Adrenal gland (tissue), 5 donors: ENCODE measurements around the gene UBR1.

Source experiments
- POLR2A ChIP-seq, 2 donors: fragments of 450-650 bp; IDR thresholded peaks; one replicate each; pipeline ENCODE4 v1.6.1; 2017; ENCODE audit warnings: antibody characterized with exemption in 2 of 2, mild to moderate bottlenecking in 2 of 2, moderate library complexity in 1 of 2
- TF ChIP-seq, protein P1 (sequence below), 6 experiments: fragments of 450-650 bp in 4 of 6; fragments of 200-600 bp in 2 of 6; sonication (generic) in 1 of 6; IDR thresholded peaks; 1 replicate in 5 of 6; 2 replicates in 1 of 6; pipeline versions ENCODE4 v1.5.1 to v1.8.0; 2016 to 2021; ENCODE audit warnings: antibody characterized with exemption in 6 of 6, mild to moderate bottlenecking in 2 of 6, moderate library complexity in 1 of 6
- donor health status: DM: no; HTN: no; CAD: no.

GRCh38 chr15:42932833-42933515 lies 172.9 kb downstream of the UBR1 start:
- TF ChIP-seq, protein P1, sequence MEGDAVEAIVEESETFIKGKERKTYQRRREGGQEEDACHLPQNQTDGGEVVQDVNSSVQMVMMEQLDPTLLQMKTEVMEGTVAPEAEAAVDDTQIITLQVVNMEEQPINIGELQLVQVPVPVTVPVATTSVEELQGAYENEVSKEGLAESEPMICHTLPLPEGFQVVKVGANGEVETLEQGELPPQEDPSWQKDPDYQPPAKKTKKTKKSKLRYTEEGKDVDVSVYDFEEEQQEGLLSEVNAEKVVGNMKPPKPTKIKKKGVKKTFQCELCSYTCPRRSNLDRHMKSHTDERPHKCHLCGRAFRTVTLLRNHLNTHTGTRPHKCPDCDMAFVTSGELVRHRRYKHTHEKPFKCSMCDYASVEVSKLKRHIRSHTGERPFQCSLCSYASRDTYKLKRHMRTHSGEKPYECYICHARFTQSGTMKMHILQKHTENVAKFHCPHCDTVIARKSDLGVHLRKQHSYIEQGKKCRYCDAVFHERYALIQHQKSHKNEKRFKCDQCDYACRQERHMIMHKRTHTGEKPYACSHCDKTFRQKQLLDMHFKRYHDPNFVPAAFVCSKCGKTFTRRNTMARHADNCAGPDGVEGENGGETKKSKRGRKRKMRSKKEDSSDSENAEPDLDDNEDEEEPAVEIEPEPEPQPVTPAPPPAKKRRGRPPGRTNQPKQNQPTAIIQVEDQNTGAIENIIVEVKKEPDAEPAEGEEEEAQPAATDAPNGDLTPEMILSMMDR (IDR thresholded peaks at IDR 0.05): no peak
- no peak for TF ChIP-seq POLR2A (IDR thresholded peaks at IDR 0.05)
